ENCODE results near the gene ROCK2. TPM values are rescaled to one million over a fixed set of nuclear protein-coding genes. Genes with fewer than 3 reads are reported as not detected.

ROCK2 gene
- total and polyA plus RNA-seq, 2 of the 13 experiments (the other 11 are each of a cell fraction or from before 2014, with no cell fraction given), result 38.1 to 119 TPM

GRCh38 chr2:11166476-11166875, 178.0 kb downstream of the ROCK2 start:
- intact Hi-C loops (cut with micrococcal nuclease; ENCODE audit: unreplicated experiment) (no loop called here), in situ Hi-C loops (cut with HindIII; ENCODE audit: extremely low pct_ligation_motif_present, low pct_unique_long_range_greater_than_20kb) (no loop called here)
- no peak overlapping the region for H3K9ac ChIP-seq (ENCODE audit: insufficient read depth, low read depth, low read length)
- ChIA-PET CTCF (ENCODE audit: low intra/inter-chr PET ratio, low total read pairs) (no interaction called here), POLR2A (no interaction called here)
- H3K27me3 ChIP-seq (ENCODE audit: control insufficient read depth in 1 of 2, insufficient read depth in 2 of 2, low read length in 2 of 2), result no peaks in the 10 kb centered on the region; a peak in 1 of 5 replicates
- H3K79me2 ChIP-seq (ENCODE audit: insufficient read depth, low read length), result no peaks in the 10 kb centered on the region
- no peak overlapping the region for H3K4me3 ChIP-seq (replicated peaks in 1 of 3; ENCODE audit: insufficient read depth in 1 of 3, low read depth in 2 of 3, low read length in 3 of 3)
- 61% methylated on average over 10 of the region's 10 CpGs for WGBS (ENCODE audit: low lambda C conversion rate)
- peaks cover 28% of the 10 kb centered on the region for H3K4me1 ChIP-seq (ENCODE audit: insufficient read depth, low read length)
- H3K36me3 ChIP-seq (replicated peaks in 1 of 2; ENCODE audit: control insufficient read depth in 1 of 2, insufficient read depth in 2 of 2, low read length in 2 of 2), result no peaks in the 10 kb centered on the region
- no peak for ATAC-seq
- H3K27ac ChIP-seq (ENCODE audit: extremely low read length, insufficient read depth, low read length), result no peak overlapping the region
- H3K9me3 ChIP-seq (ENCODE audit: low read length), result no peaks in the 10 kb centered on the region
- no TSS peak for BruUV-seq (replicated peaks)
- no peaks in the 10 kb centered on the region for H4K20me1 ChIP-seq (ENCODE audit: insufficient read depth, low read length)
- FAIRE-seq, result no peak
- DNase-seq (ENCODE audit: low spot score), result no peak
- H2AFZ ChIP-seq (ENCODE audit: low read length), result no peak overlapping the region
- H3K4me2 ChIP-seq (ENCODE audit: low read depth, low read length), result no peak overlapping the region
- TF ChIP-seq SMAD3 (CRISPR knock-in tag; IDR thresholded peaks at IDR 0.05) (no peak), CREM (IDR thresholded peaks at IDR 0.05) (no peak), CREM (CRISPR knock-in tag; IDR thresholded peaks at IDR 0.05) (no peak), JARID2 (CRISPR knock-in tag; IDR thresholded peaks at IDR 0.05; ENCODE audit: insufficient replicate concordance) (no peak), RBM39 (IDR thresholded peaks at IDR 0.05; ENCODE audit: low read depth, low read length, poor library complexity, severe bottlenecking) (no peak), ZGPAT (CRISPR knock-in tag; IDR thresholded peaks at IDR 0.05) (no peak), PPARG (CRISPR knock-in tag; conservative IDR thresholded peaks at IDR 0.05) (no peak), MYC (CRISPR knock-in tag; IDR thresholded peaks at IDR 0.05; ENCODE audit: borderline replicate concordance) (no peak), ZBTB3 (CRISPR knock-in tag; IDR thresholded peaks at IDR 0.05; ENCODE audit: borderline replicate concordance, low read depth) (no peak), ZNF775 (CRISPR knock-in tag; IDR thresholded peaks at IDR 0.05; ENCODE audit: borderline replicate concordance) (no peak), PRDM4 (CRISPR knock-in tag; IDR thresholded peaks at IDR 0.05; ENCODE audit: borderline replicate concordance) (no peak), ARID4A (CRISPR knock-in tag; IDR thresholded peaks at IDR 0.05; ENCODE audit: borderline replicate concordance) (no peak), MAFG (CRISPR knock-in tag; IDR thresholded peaks at IDR 0.05) (no peak), ZNF430 (CRISPR knock-in tag; IDR thresholded peaks at IDR 0.05) (no peak)
- TF ChIP-seq, protein P1, sequence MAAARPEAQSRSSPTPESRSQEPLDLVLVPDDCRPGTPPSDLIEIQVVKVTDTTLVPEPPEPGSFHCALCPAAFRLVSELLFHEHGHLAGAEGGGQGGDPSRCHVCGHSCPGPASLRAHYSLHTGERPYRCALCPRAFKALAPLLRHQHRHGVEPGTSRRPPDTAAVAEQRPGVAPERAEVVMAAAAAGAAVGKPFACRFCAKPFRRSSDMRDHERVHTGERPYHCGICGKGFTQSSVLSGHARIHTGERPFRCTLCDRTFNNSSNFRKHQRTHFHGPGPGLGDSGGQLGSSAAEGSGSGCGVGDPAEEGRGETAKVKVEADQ (CRISPR knock-in tag; IDR thresholded peaks at IDR 0.05; ENCODE audit: borderline replicate concordance), result no peak

All from HepG2 (cell line).